ENCODE data around the gene RPL19.

The RPL19 gene

DNA sequence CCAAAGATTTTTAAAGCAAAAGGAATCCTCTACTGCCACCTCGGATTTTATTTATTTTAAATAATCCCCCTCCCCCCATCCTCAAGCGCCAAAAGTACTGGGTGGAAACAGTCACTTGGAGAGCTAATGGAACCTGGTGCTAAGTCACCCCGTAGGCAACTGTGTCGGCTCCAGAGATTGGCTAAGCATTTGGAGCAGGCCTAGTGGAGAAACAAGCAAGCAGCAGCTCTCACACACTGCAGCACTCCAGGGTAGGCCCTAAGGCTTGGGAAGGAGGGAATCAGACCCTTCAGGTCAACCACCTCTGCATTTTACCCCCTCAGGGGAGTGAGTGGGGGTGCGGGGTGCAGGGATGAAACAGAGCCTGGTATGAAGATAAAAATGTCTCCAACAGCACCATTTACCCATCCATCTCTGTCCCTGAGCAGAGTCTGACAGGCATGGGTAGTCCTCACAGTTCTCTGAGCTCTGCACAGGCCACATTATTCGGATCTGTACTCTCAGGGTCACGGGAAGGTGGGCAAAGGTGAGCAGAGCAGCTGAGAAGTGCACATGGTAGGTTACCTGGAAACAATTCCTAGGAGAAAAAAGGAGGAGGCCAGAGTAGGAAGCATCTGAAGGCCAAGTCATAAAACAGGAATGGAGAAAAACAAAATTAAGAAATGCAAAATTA is 52.8 kb downstream of the RPL19 start:
- DNase-seq, result no peak

All from NCI-H2171 (cell line).